ENCODE data around the gene IGF2BP2. TPM values are rescaled to one million over a fixed set of nuclear protein-coding genes. Genes with fewer than 3 reads are reported as not detected.
"Not testable (repeated sequence)": the region's sequence is repeated elsewhere in the genome, so short reads cannot be mapped to it uniquely, and the experiment has no call there.

IGF2BP2 gene
- total and polyA plus RNA-seq, 4 donors, result 7.8 to 92.6 (median 11.8) TPM

DNA sequence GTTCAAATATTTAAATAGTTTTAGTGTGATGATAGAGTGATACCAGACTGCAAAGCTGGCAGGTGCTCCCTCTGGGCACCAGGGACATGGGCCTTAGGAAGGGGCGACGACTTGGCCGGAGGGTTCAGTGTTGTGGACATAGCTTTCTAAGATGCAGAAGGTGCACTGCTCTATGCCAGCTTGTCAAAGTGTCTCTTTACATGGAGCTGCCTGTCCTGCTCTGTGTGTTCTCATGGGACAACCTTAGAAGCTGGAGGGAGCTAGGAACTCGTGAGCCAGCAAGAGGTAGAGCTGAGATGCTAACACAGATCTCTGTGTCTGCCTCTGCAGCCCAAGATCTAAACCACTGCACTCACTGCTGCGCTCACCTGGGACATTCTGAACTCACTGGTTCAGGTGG is 160.9 kb downstream of the IGF2BP2 start:
- H3K4me3 ChIP-seq, result no peak overlapping the region
- DNase-seq (no peak), ATAC-seq (ENCODE audit: insufficient read depth, low FRiP score) (no peak)
- H3K27ac ChIP-seq (ENCODE audit: low read depth in 1 of 2, low read length in 1 of 2), result no peak overlapping the region
- WGBS, 2 donors, result 95 to 98% methylated on average over 5 of the region's 5 CpGs
- H3K9ac ChIP-seq (ENCODE audit: insufficient read depth in 1 of 2, low read length in 2 of 2), result no peak overlapping the region
- peaks cover 0 to 3% (median 0%) of the 10 kb centered on the region in 5 donors for H3K4me1 ChIP-seq (ENCODE audit: control insufficient read depth in 5 of 5, insufficient read depth in 5 of 5, low read length in 5 of 5)
- TF ChIP-seq, protein P1, sequence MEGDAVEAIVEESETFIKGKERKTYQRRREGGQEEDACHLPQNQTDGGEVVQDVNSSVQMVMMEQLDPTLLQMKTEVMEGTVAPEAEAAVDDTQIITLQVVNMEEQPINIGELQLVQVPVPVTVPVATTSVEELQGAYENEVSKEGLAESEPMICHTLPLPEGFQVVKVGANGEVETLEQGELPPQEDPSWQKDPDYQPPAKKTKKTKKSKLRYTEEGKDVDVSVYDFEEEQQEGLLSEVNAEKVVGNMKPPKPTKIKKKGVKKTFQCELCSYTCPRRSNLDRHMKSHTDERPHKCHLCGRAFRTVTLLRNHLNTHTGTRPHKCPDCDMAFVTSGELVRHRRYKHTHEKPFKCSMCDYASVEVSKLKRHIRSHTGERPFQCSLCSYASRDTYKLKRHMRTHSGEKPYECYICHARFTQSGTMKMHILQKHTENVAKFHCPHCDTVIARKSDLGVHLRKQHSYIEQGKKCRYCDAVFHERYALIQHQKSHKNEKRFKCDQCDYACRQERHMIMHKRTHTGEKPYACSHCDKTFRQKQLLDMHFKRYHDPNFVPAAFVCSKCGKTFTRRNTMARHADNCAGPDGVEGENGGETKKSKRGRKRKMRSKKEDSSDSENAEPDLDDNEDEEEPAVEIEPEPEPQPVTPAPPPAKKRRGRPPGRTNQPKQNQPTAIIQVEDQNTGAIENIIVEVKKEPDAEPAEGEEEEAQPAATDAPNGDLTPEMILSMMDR (IDR thresholded peaks at IDR 0.05; ENCODE audit: control extremely low read depth, extremely low read depth), result no peak
- peaks cover 0 to 10% (median 3%) of the 10 kb centered on the region in 4 donors for H3K36me3 ChIP-seq (ENCODE audit: control insufficient read depth in 4 of 4, insufficient read depth in 4 of 4, low read length in 4 of 4)
- H3K27me3 ChIP-seq (ENCODE audit: control insufficient read depth in 3 of 3, insufficient read depth in 3 of 3, low read length in 2 of 3), result no peaks in the 10 kb centered on the region
- no peaks in the 10 kb centered on the region for H3K9me3 ChIP-seq (ENCODE audit: control insufficient read depth in 4 of 4, insufficient read depth in 3 of 4, low read length in 3 of 4)

DNA sequence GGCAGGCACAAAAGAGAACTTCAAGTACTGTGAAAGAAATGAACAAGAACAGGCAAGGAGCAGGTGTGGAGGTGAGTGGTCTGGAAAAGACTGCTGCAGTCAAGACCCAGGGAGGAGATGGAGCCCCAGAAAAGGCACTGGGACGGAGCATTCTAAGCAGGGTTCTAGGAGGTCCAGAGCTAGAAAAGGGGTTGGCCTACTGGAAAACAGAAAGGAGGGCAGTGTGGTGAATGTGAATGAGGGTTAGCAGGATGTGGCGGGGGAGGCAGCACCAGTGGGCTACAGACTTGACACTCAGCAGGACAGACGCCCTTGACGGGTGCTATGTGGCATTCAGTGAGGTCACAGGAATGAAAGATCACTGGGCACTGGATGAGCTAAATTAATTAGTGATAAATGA is 163.1 kb downstream of the IGF2BP2 start:
- DNase-seq, result no peak
- Histone ChIP-seq H3K36me3 (ENCODE audit: control insufficient read depth in 4 of 4, insufficient read depth in 4 of 4, low read length in 4 of 4) (peaks cover 0 to 24% (median 11%) of the 10 kb centered on the region in 4 donors), H3K9ac (ENCODE audit: insufficient read depth in 1 of 2, low read length in 2 of 2) (no peak overlapping the region), H3K4me3 (no peak overlapping the region), H3K27ac (ENCODE audit: low read depth in 1 of 2, low read length in 1 of 2) (no peak overlapping the region), H3K4me1 (ENCODE audit: control insufficient read depth in 5 of 5, insufficient read depth in 5 of 5, low read length in 5 of 5) (peaks cover 0 to 6% (median 0%) of the 10 kb centered on the region in 5 donors), H3K9me3 (ENCODE audit: control insufficient read depth in 4 of 4, insufficient read depth in 3 of 4, low read length in 3 of 4) (no peaks in the 10 kb centered on the region), H3K27me3 (ENCODE audit: control insufficient read depth in 3 of 3, insufficient read depth in 3 of 3, low read length in 2 of 3) (no peaks in the 10 kb centered on the region)
- TF ChIP-seq, protein P1 (IDR thresholded peaks at IDR 0.05; ENCODE audit: control extremely low read depth, extremely low read depth), result no peak
- WGBS, 2 donors, result 85 to 89% methylated on average over 4 of the region's 4 CpGs
- ATAC-seq (ENCODE audit: insufficient read depth, low FRiP score), result no peak

DNA sequence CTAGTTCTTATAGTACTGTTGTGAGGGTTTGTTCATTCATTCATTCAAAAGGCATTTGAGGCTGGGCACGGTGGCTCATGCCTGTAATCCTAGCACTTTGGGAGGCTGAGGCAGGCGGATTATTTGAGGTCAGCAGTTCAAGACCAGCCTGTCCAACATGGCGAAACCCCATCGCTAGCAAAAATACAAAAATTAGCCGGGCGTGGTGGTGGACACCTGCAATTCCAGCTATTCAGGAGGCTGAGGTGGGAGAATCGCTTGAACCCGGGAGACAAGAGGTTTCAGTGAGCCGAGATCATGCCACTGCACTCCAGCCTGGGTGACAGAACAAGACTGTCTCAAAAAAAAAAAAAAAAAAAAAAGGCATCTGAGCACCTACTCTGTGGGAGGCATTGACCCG is 163.5 kb downstream of the IGF2BP2 start:
- H3K9ac ChIP-seq (ENCODE audit: insufficient read depth in 1 of 2, low read length in 2 of 2); H3K27me3 ChIP-seq (ENCODE audit: control insufficient read depth in 3 of 3, insufficient read depth in 3 of 3, low read length in 2 of 3); H3K9me3 ChIP-seq (ENCODE audit: control insufficient read depth in 4 of 4, insufficient read depth in 3 of 4, low read length in 3 of 4); H3K27ac ChIP-seq (ENCODE audit: low read depth in 1 of 2, low read length in 1 of 2); H3K4me3 ChIP-seq; H3K4me1 ChIP-seq (ENCODE audit: control insufficient read depth in 5 of 5, insufficient read depth in 5 of 5, low read length in 5 of 5); DNase-seq; ATAC-seq (ENCODE audit: insufficient read depth, low FRiP score): not testable (repeated sequence)
- H3K36me3 ChIP-seq (ENCODE audit: control insufficient read depth in 4 of 4, insufficient read depth in 4 of 4, low read length in 4 of 4), result peaks cover 0 to 28% (median 13%) of the 10 kb centered on the region in 4 donors
- WGBS, 2 donors, result 94 to 96% methylated on average over 10 of the region's 10 CpGs

DNA sequence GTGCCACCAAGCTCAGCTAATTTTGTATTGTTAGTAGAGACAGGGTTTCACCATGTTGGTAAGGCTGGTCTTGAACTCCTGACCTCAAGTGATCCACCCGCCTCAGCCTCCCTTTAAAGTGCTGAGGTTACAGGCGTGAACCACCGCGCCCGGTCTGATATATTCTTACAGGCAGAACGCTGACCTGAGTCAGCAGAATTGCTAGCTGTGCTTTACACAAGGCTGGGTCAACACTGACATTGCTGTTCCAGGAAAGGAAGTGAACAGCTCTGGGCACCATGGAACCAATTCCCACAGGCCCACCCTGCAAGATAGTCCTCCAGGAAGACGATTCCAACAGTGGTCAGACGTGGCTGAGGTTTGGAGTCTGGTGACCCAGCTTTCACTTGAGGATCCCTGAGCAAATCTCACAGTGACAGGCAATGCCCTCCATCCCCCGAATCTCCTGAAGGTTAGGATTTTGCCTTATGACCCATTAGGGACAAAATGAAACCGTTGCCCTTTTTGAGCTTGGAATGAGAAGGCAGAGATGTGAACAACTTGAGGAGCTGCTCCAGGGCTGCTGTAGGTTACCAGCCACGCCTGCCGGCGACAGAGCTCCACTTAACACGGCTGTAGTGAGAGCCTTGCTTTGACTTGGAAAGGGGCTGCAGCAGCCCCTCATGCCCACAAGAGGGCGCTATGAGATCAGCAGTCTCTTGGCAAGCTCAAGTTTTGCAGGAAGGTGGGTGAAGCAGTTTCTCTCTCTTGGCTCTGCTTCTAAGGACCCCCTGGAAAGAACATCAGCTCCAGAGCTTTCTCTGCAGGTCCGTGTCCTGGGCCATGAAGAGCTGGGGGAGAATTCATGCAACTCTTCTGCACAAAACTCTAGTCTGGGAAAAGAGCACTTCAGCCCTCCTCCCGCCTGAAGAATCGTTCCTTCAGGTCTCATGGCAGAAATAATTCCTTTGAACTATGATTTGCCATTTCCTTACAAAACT is 164.6 kb downstream of the IGF2BP2 start:
- DNase-seq (peak; percentile 84 to 88 (median 86)), ATAC-seq (ENCODE audit: insufficient read depth, low FRiP score) (peak; percentile 71)
- Histone ChIP-seq H3K27ac (ENCODE audit: low read depth in 1 of 2, low read length in 1 of 2) (peak overlapping the region in 1 of 2 donors; percentile 55), H3K36me3 (ENCODE audit: control insufficient read depth in 4 of 4, insufficient read depth in 4 of 4, low read length in 4 of 4) (peaks cover 0 to 33% (median 17%) of the 10 kb centered on the region in 4 donors), H3K4me3 (no peak overlapping the region), H3K9me3 (ENCODE audit: control insufficient read depth in 4 of 4, insufficient read depth in 3 of 4, low read length in 3 of 4) (no peaks in the 10 kb centered on the region), H3K9ac (ENCODE audit: insufficient read depth in 1 of 2, low read length in 2 of 2) (no peak overlapping the region), H3K4me1 (ENCODE audit: control insufficient read depth in 5 of 5, insufficient read depth in 5 of 5, low read length in 5 of 5) (peaks cover 0 to 10% (median 0%) of the 10 kb centered on the region in 5 donors), H3K27me3 (ENCODE audit: control insufficient read depth in 3 of 3, insufficient read depth in 3 of 3, low read length in 2 of 3) (no peaks in the 10 kb centered on the region)
- TF ChIP-seq, protein P1 (IDR thresholded peaks at IDR 0.05; ENCODE audit: control extremely low read depth, extremely low read depth), result peak; percentile 89
- 40 to 52% methylated on average over 18 of the region's 18 CpGs for WGBS, 2 donors
